ENCODE data around the gene FTO.

DNA sequence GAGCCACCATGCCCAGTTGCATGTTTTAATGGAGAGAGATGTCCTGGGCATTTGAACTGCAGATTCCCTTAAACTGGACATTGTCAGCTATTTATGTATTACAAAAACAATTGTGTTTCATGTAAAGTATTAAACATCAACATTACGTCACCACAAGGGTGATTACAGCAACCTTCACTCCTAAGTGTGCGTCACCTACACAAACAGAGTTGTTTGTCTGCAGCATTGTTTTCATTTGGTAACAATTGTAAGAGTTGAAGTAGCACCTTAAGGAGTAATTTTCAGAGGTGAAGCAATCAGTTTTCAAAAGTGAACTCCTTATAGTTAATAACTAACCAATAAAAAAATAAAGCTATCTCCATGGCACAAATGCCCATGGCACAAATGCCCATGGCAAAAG is 311.2 kb downstream of the FTO start:
- no peak for TF ChIP-seq GATA3 (IDR thresholded peaks at IDR 0.05; ENCODE audit: low read depth, low read length)
- no peak for TF ChIP-seq GATA2 (IDR thresholded peaks at IDR 0.05; ENCODE audit: low read depth, low read length)
